HG03575 (cell line): ENCODE results near the gene FNIP2.
A peak's percentile ranks its signal among the peaks of the same experiment; 100 is the strongest.
"Not testable (repeated sequence)": the region's sequence is repeated elsewhere in the genome, so short reads cannot be mapped to it uniquely, and the experiment has no call there.

Experiments used
- ATAC-seq: cut with Tn5 transposase; IDR thresholded peaks from one replicate; pipeline ENCODE4 v1.9.1; 2021; ENCODE audit not compliant: unreplicated experiment, insufficient number of reproducible peaks, low FRiP score; ENCODE audit errors: extremely low read depth

The FNIP2 gene

DNA sequence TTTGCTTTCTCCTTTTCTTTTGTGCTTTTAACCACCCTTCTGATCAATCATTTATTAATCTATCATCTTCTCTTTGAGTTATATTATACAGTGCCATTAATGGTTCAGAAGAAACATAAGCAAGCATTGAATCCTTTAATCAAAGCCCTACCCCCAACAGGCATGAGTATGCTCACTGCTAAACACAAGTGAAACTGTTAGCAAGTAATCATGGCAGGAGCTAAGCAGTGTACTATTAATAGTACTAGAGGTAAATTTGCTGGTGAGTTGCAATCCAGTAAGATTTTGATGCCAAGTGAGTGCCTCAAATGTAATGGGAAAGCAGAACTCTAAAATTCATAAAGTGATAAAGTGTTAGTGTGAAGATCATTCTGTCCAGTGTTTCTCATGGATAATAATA is 57.2 kb downstream of the FNIP2 start:
- ATAC-seq: peak; percentile 55

DNA sequence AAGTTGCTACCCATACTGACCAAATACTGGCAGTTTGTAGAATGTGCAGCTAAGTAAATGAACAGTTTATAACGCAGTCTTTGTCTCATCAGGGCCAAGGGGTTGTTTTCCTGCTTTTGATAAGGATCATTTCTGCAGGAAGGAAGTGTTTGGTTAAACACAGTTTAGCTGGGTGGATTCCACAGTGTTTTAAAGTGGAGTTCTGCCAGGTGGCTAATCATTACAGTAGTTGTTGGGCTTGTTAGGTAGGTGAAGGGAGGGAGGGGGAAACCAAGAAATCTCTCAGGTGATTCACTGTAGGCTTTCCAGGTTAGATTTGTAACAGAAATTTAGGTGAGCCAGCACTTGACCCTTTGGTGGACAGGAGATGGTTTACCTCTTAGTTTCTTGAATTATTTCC is 58.1 kb downstream of the FNIP2 start:
- ATAC-seq: no peak

DNA sequence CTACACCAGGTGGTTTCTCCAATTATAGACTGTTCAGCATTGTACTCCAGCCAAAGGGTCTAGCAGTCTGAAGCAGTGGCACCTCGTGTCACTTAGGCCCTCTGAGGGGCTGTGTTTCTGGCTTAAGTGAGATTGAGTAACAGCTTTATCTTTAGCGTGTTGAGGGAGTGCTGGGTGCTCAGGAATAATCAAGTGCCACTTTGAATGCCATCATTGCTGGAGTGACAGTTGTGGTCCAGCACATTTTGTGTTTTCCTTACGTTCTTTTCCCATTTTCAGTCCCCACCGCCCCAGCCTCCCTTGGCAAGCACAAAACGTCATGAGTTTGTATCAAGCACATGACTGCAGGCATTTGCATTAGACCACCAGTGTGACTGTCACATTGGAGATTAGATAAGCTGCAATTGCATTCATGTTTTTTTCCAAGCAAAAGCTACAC is 58.7 kb downstream of the FNIP2 start:
- ATAC-seq: no peak

DNA sequence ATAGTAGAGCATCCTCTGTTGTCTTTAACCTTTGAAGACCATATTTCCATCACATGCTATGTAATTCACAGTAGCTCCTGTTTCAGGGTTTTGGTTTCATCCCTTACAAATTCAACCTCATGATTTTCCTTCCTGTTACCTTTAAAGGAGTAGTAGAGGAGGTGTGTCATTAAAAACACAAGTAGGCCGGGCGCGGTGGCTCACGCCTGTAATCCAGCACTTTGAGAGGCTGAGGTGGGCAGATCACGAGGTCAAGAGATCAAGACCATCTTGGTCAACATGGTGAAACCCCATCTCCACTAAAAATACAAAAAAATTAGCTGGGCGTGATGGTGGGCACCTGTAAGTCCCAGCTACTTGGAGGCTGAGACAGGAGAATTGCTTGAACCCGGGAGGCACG is 59.3 kb downstream of the FNIP2 start:
- ATAC-seq: not testable (repeated sequence)

DNA sequence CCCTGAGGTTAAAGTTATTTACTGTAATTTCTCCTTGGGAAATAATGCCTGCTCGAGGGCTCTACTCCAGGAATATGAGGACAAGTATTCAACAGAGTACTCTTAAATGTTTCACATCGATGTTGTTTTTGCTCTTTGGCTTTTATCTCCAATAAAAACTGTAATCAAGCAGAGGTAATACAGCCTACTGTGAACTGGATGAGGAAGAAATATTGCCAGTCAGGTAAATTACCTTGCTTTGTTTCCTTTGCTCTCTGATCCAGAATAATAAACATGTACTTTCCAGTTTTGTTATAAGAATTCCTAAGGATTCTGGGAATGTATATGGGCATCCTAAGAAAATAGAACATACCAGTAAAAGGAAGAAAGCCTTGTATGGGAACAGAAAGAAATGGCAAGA is 60.4 kb downstream of the FNIP2 start:
- ATAC-seq: no peak

DNA sequence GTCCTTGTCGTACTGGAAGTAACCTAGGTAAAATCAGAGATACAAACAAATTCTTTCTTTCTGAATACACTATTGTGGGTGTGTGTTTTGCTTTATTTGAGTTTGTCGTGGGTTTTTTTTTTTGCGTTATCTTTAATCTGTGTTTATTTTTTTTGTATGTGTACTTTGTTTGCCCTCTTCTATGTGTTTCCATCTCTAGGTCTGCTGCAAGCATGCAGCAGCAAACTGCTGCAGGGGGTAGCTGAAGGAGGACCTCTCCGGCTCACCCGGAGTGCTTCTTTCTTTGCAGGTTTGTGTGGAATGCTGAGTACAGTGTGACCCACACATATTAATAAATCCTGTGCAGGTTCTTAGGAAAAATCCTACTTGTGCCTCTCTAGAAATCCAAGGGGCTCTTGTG is 64.8 kb downstream of the FNIP2 start:
- no peak for ATAC-seq

DNA sequence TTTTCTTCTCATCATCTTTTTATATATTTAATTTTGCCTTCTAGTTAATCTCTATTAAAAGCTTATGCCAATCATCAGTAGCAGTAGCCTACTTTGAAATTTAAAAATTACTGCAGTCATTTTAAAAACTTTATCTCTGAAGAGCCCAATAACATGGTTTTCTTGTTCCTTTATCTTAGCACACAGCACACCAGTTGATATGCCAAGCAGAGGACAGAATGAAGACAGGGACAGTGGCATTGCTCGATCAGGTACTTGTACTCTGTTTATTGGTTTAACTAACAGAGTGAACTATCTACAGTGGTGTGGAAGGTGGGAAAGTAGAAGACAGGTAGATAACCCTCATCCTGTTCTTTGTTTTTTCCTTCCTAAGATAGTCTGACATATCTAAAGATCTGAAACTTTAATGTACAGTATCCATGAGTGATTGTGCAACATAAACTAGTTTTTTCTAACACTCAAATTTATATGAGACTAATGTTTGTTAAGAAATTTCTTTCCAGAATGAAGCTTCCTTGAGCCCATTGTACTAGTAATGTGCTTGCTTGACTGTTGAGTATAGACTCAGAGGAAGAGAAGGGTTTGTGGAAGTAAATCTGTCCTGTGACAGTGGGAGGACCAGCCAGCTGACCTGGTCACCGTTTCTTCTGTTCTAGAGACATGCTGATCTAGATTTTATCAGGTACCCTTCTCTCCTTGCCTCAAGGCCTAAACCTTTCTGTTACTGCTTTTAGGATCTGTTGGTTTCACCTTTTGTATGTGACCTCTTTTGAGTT is 66.6 kb downstream of the FNIP2 start:
- ATAC-seq: no peak

DNA sequence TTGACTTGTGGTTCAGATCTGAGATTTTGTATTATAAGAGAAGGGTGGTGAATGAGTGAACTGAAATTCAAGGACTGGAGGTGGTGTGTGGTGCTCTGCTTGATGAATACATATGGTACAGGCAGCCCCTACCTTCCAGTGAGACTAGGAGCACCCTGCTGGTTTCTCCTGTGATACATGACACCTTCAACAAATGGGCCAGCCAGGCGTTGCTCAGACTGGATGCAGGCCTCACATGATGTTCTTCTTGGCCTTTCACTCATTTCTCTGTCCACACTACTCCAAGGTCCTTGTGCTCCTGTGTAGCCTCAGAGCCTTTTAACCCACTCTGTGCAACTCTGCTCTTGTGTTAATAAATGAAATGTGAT is 67.2 kb downstream of the FNIP2 start:
- no peak for ATAC-seq

DNA sequence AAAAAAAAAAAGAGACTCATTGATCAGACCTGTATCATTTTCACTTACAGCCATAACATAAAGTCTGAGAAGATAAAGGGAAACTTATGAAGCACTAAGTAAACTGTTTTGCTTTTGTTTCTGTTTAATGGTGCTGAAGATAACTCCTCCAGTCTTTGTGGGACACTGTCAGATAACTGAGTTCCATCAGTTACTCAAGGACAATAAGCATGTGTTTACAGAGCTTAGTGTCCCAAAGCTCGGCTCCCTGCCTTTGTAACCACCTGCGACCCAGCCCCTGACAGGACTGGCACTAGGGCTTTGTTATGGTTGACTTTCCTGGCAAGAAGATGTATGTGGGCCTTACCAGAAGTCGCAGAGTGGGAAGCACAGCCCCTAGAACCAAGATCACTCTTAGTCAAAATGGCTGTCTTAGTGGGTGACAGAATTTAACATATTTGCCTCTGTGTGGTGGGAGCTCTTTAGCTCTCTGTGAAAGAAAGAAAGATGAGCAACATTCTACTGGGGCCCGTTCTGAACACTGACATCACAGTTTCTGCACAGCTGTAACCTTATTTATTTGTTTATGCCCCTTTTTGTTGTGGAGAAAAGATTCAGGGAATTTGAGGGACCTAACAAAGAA is 68.1 kb downstream of the FNIP2 start:
- no peak for ATAC-seq

DNA sequence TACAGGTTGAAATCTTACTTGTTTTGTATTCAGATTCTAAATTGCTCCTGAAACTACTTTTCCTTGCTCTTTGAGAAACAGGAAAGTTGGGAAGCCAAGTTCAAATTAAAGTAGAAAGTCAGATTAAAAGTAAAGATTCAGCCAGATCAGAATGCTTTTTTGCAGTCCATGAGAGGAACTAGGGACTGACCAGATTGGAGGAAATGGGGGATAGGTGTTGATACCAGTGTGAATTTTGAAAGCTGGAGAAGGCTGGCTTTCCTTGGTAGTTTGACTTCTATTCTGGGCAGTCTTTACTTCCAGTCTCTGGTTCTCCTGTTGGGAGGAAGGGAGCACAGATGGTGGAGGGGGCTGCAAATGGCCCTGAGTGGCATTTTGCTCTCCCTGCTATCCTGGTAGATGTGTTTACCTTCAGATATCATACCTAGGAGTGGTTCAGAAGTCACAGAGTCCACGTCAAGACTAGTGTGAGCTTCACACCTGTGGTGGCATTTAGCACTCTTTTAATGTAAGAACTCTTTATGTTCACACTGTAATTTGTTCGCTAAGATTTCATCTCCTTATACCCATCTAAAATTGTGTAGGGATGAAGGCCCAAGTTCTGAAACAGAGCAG is 68.8 kb downstream of the FNIP2 start:
- no peak for ATAC-seq

DNA sequence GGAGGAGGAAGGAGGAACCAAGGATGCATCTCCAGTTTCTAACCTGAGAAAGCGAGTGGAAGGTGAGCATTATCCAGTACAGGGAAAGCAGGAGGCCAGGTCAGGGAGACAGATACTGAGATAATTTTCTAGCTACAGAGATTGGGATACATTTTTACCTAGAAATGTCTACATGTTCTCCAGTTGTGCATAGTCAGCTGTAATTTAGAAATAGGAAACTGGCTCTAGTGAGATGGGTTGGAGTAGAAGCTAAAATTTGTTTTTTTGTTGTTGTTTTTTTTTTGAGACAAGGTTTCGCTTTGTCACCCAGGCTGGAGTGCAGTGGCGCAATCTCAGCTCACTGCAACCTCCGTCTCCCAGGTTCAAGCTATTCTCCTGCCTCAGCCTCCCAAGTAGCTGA is 71.3 kb downstream of the FNIP2 start:
- ATAC-seq: no peak

DNA sequence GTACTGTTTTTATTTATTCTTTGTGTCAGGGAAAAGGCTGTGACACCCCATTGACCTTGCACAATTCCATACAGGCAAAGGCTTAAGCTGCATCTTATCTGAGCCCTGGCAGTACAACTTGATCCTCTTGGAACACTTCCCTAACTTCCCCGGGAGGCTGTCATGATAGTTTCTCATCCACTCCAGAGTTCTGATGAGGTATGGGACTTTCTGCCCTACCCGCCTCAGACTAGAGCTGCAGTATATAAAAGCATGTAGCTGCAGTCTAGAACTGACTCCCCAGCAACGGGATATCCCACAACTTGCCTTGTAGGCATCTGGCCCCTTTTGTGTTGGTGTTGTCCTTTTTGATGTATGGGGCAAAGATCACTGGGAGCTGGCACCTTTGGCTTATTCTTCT is 72.7 kb downstream of the FNIP2 start:
- no peak for ATAC-seq

DNA sequence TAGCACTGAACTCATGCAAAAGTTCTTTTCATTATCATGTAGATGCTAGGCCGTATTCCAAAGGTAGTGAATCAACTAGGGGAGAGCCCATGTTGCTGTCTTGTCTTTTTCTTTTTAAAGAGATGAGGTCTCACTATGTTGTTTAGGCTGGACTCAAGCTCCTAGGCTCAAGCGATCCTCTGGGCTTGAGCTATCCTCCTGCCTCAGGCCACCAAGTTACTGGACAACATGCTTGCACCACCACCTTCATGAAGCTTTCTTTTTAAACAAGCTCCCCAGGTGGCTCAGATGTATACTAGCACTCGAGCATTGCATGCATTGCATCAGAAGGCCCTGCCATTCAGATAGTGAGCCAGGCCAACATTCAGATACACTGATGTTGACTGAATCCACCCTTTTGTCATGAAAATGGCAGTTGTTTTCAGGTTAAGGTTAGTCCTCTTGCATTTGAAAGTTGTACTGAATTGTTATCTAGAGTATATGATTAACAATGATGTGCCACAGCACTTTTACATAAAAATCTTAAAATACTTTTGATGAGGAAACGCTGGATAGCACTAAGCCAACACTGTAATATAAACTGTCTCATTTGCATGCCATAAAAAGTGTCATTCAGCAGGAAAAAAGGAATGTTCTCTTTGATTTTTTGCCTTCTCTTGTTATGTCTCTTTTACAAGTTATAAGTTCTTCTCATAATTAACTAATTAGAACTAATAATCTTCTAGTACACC is 76.7 kb downstream of the FNIP2 start:
- no peak for ATAC-seq

DNA sequence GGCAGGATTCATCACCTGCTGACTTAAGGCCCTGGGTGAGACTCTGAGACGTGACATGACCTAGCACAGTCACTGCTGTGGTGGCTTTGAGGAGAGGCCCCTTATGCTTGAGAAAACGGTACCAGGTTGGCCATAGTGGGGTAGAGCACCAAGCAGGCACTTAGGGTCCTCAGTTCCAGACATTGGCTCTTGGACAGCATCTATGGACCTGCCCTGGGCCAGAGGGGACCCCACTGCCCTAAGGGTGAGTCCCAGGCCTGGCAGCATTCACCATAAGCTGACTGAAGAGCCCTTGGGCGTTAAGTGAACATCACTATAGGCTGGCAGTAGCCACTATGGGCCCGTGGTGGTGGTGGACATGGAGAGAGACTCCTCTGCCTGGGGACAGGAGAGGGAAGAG is 78.7 kb downstream of the FNIP2 start:
- ATAC-seq: no peak

DNA sequence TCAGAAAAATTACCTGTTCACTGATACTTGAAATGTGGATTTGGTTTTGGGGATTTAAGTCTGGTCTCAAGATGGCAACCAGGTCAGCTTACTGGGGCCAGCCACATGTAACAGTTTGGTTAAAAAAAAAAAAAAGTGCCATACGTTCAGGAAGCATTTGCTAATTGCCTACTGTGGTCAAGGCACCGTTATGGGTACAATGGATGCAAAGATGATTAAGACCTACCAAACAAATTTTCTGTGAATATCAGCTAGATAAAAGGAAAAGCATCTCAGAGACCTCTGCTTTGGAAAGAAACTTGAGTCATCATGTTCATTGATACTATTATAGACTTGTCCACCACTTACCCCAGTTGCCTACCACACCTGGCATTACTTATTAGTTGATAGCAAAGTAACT is 80.9 kb downstream of the FNIP2 start:
- no peak for ATAC-seq

DNA sequence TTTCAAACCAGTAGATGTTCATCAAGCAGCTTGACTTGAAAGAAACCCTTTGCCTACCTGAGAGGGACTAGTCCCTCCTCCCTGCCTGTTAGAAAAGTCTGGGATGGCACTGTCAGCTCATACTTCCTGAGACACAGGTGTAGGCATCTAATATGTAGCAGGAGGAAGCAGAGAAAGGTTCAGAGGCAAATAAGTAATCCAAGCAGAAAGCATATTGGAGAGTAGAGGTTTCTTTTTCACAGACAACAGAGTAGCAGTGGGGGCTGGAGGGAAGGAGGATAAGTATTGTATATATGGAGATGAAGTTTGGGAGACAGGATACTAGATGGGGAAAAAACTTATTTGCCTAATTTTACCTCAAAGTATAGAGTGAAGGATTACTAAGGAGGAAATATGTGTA is 81.5 kb downstream of the FNIP2 start:
- ATAC-seq: no peak

DNA sequence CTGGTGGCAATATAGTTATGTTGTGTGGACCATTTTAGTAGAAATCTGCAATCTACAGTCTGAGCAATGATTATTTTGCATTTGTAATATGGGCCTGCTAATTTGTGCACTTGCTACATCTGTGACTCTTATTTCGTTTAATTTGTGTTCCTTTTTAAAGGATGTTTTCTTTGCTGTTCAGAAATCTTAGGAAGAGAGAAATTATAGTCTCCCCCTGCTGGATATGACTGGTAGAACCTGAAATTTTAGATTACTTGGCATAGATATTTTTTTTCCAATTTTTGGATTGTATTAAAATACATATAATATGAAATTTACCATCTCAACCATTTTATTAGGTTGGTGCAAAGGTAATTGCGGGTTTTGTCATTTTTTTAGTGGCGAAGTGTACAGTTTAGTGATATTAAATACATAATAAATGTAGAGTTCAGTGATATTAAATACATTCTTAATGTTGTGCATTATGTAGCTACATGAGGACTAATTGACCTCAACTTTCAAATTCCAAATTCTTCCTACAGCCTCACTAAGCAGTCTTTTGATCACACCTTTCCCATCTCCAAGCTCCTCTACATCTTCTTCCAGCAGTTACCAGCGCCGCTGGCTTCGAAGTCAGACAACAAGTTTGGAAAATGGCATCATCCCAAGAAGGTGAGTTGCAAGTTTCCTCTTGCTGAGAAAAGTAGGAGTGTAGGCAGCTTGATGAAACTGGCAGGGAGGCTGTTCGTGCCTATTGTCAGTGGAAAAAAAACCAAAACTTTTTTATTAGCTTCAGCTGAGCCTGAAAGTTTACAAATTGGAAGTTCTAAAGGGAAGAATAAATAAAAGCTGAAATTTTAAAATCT is 82.2 kb downstream of the FNIP2 start:
- no peak for ATAC-seq

DNA sequence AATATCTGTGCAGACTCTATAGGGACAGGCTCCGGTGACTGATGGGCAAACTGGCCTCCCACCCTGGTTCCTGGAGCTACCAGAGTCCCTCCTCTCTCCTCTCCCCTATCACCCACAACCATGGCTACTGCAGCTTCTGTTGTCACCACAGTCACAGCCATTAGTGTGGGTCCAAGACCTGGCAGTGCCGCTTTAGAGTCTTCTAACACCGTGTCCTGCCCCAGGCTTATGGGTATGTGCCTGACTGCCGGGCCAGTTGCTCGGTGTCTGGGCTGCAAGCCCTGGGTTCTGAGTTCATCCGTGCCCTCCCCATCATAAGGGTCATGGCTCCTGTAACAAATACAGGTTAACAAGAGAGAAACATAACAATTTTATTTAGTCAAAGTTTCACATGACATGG is 85.4 kb downstream of the FNIP2 start:
- ATAC-seq: no peak

DNA sequence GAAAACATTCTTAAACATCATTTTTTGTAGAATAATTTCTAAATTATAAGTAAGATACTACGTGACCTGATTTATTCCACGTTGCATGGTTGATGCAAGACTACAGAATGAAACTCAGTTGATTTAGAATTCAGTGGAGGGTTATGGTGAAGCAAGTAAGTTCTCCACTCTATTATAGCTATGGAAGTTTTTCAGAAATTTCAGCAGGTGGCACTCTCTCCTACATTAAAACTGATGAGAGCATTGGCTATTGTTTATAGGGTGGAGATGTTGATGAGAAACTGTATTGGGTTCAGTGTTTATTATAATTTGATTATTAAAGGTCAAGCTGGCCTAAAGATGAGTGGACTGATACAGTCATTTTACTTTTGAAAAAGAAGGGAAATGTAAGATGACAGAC is 88.0 kb downstream of the FNIP2 start:
- peak; percentile 38 for ATAC-seq
